ENCODE data around the gene CREB5. TPM values are rescaled to one million over a fixed set of nuclear protein-coding genes. Genes with fewer than 3 reads are reported as not detected.

The CREB5 gene
- total RNA-seq, 4 donors from 2014 or later, result 7.8 to 29.9 (median 12.9) TPM

GRCh38 chr7:28847681-28848080, 435.4 kb downstream of the CREB5 start:
- Histone ChIP-seq H3K27ac (peak overlapping the region in 3 of 4 donors; percentile 46 to 74 (median 70)), H3K4me3 (no peak overlapping the region)
- WGBS, 2 donors (ENCODE audit: low coverage in 1 of 2), result 100% methylated on average over 1 of the region's 13 CpGs; no CpG with 5 or more reads in 1 of the 2 donors

GRCh38 chr7:28848906-28849305, 436.6 kb downstream of the CREB5 start:
- no peak overlapping the region for H3K27ac ChIP-seq
- no peak for TF ChIP-seq POLR2AphosphoS5 (IDR thresholded peaks at IDR 0.05)
- TF ChIP-seq EP300 (IDR thresholded peaks at IDR 0.05), result no peak
- no peak for TF ChIP-seq POLR2A (IDR thresholded peaks at IDR 0.05)
- no peak for TF ChIP-seq CTCF (IDR thresholded peaks at IDR 0.05)

More at GRCh38 chr7:28847681-28848080, 435.4 kb downstream of the CREB5 start:
- no peaks in the 10 kb centered on the region for H3K9me3 ChIP-seq
- TF ChIP-seq POLR2AphosphoS5 (IDR thresholded peaks at IDR 0.05) (no peak), POLR2A (IDR thresholded peaks at IDR 0.05) (no peak), EP300 (IDR thresholded peaks at IDR 0.05) (no peak)
- H3K27me3 ChIP-seq, result no peaks in the 10 kb centered on the region
- no peaks in the 10 kb centered on the region for H3K4me1 ChIP-seq
- H3K36me3 ChIP-seq, result no peaks in the 10 kb centered on the region
- ATAC-seq, result peak; percentile 93

GRCh38 chr7:28850699-28851098, 438.4 kb downstream of the CREB5 start:
- peaks cover 0 to 17% (median 3%) of the 10 kb centered on the region in 3 donors for H3K4me1 ChIP-seq
- H3K9me3 ChIP-seq, result no peaks in the 10 kb centered on the region
- H3K36me3 ChIP-seq, result no peaks in the 10 kb centered on the region
- no peak overlapping the region for H3K27ac ChIP-seq
- H3K4me3 ChIP-seq, result no peak overlapping the region
- TF ChIP-seq POLR2AphosphoS5 (IDR thresholded peaks at IDR 0.05), result no peak
- TF ChIP-seq CTCF (IDR thresholded peaks at IDR 0.05), result no peak
- no peak for TF ChIP-seq EP300 (IDR thresholded peaks at IDR 0.05)
- TF ChIP-seq POLR2A (IDR thresholded peaks at IDR 0.05), result no peak
- no peak for ATAC-seq
- H3K27me3 ChIP-seq, result peaks cover 5% of the 10 kb centered on the region

More at GRCh38 chr7:28848906-28849305, 436.6 kb downstream of the CREB5 start:
- no peaks in the 10 kb centered on the region for H3K9me3 ChIP-seq
- H3K4me1 ChIP-seq, result peaks cover 0 to 10% (median 0%) of the 10 kb centered on the region in 3 donors
- peaks cover 5% of the 10 kb centered on the region for H3K27me3 ChIP-seq
- ATAC-seq, result no peak
- WGBS, 2 donors (ENCODE audit: low coverage in 1 of 2), result 95 to 100% methylated on average over 5 to 15 of the region's 15 CpGs
- no peak overlapping the region for H3K4me3 ChIP-seq
- H3K36me3 ChIP-seq, result no peaks in the 10 kb centered on the region

- Histone ChIP-seq H3K4me3 (no peak overlapping the region), H3K9me3 (no peaks in the 10 kb centered on the region), H3K36me3 (no peaks in the 10 kb centered on the region), H3K27ac (no peak overlapping the region), H3K4me1 (peaks cover 0 to 17% (median 3%) of the 10 kb centered on the region in 3 donors), H3K27me3 (peaks cover 5% of the 10 kb centered on the region)
- TF ChIP-seq EP300 (IDR thresholded peaks at IDR 0.05) (no peak), CTCF (IDR thresholded peaks at IDR 0.05) (no peak)
- no peak for ATAC-seq
- 25 to 43% methylated on average over 4 of the region's 4 CpGs for WGBS, 2 donors (ENCODE audit: low coverage in 1 of 2)
These were observed 440.8 kb downstream of the CREB5 start for GRCh38 chr7:28853150-28853549.

- WGBS, 2 donors (ENCODE audit: low coverage in 1 of 2), result 13 to 19% methylated on average over 7 to 14 of the region's 63 CpGs
- H3K27me3 ChIP-seq, result peaks cover 5% of the 10 kb centered on the region
- peak overlapping the region in 2 of 4 donors; percentile 48 to 73 for H3K27ac ChIP-seq
- H3K36me3 ChIP-seq, result no peaks in the 10 kb centered on the region
- peaks cover 0 to 17% (median 3%) of the 10 kb centered on the region in 3 donors for H3K4me1 ChIP-seq
- H3K4me3 ChIP-seq, result peak overlapping the region; percentile 41 to 60
- ATAC-seq, result peak; percentile 94
- TF ChIP-seq POLR2A (IDR thresholded peaks at IDR 0.05), result no peak
- peak; percentile 84 to 98 (median 92) for TF ChIP-seq CTCF (IDR thresholded peaks at IDR 0.05)
- no peaks in the 10 kb centered on the region for H3K9me3 ChIP-seq
These were observed 441.8 kb downstream of the CREB5 start for GRCh38 chr7:28853834-28854749.
